GM12878 (cell line): Measurements from ENCODE around the gene TCF4. TPM values are rescaled to one million over a fixed set of nuclear protein-coding genes. Genes with fewer than 3 reads are reported as not detected.

Experiments used
- ATAC-seq: fragments of 200-7000 bp; cut with Tn5 transposase; 3 replicates; pipeline ENCODE4 v1.9.1; 2020; ENCODE audit warnings: mild to moderate bottlenecking, moderate library complexity
- BruUV-seq: library from RNA; stranded (reverse); fragments of 400-500 nt; replicated peaks from 2 replicates; lab custom pipeline; 2021; lab: Mats Ljungman, UMichigan
- CTCF ChIA-PET: fragments of 300-600 bp; sonication (Branson Sonifier 250); formaldehyde crosslinking; extraction: SDS; loops from one replicate; lab custom pipeline; 2021; ENCODE audit warnings: inconsistent platforms; lab: Yijun Ruan, JAX
- POLR2A ChIA-PET: fragments of 350-600 bp; formaldehyde crosslinking; extraction: SDS; loops from one replicate; lab custom pipeline; 2021; ENCODE audit warnings: inconsistent platforms; lab: Charles Lee
- RAD21 ChIA-PET: fragments of 300-600 bp; sonication (Branson Sonifier 250); formaldehyde crosslinking; loops from one replicate; lab custom pipeline; 2023; ENCODE audit warnings: antibody characterized with exemption; ENCODE audit not compliant: unreplicated experiment; lab: Charles Lee
- SMC1A ChIA-PET: fragments of 300-600 bp; sonication (Branson Sonifier 250); formaldehyde crosslinking; loops from one replicate; lab custom pipeline; 2023; ENCODE audit not compliant: unreplicated experiment, uncharacterized antibody; lab: Charles Lee
- DNase-seq: peaks from one replicate; pipeline ENCODE4 v3.0.0-alpha.2; 2011; ENCODE audit warnings: low read depth, low spot score
- FAIRE-seq: peaks from 3 replicates; lab custom pipeline; 2011; peaks lifted over from hg19 to GRCh38; lab: Jason Lieb, UNC
- H2AFZ ChIP-seq: 2 replicates; pipeline ENCODE4 v1.6.0; 2011; ENCODE audit warnings: low read depth, low read length, control low read depth; ENCODE audit not compliant: control insufficient read depth
- H3K27ac ChIP-seq: 2 replicates; pipeline ENCODE4 v1.5.1; 2011; ENCODE audit warnings: control low read depth; ENCODE audit not compliant: control insufficient read depth, insufficient read depth
- H3K27me3 ChIP-seq, 2 experiments: replicated peaks in 1 of 2; 2 replicates each; pipeline versions ENCODE4 v1.6.0 to v1.6.1; 2011; ENCODE audit warnings: low read length in 1 of 2; ENCODE audit not compliant: control insufficient read depth in 2 of 2, insufficient read depth in 2 of 2
- H3K36me3 ChIP-seq, 2 experiments: 2 replicates each; pipeline ENCODE4 v1.5.1; 2011; ENCODE audit warnings: low read length in 1 of 2; ENCODE audit not compliant: control insufficient read depth in 2 of 2, insufficient read depth in 2 of 2
- H3K4me1 ChIP-seq: 2 replicates; pipeline ENCODE4 v1.6.1; 2011; ENCODE audit warnings: mild to moderate bottlenecking, low read length, moderate library complexity, mixed read lengths; ENCODE audit not compliant: control insufficient read depth, insufficient read depth
- H3K4me2 ChIP-seq: 2 replicates; pipeline ENCODE4 v1.6.0; 2011; ENCODE audit warnings: control low read depth; ENCODE audit not compliant: control insufficient read depth, insufficient read depth
- H3K4me3 ChIP-seq: fragments of 200-600 bp; sonication (generic); 2 replicates; pipeline ENCODE4 v1.5.1; 2016
- H3K79me2 ChIP-seq: 2 replicates; pipeline ENCODE4 v1.6.0; 2011; ENCODE audit warnings: low read length; ENCODE audit not compliant: control insufficient read depth, insufficient read depth
- H3K9ac ChIP-seq: 2 replicates; pipeline ENCODE4 v1.8.0; 2011; ENCODE audit warnings: low read length, control low read depth, mixed read lengths; ENCODE audit not compliant: control insufficient read depth, insufficient read depth
- H3K9me3 ChIP-seq: replicated peaks from 3 replicates; pipeline ENCODE4 v1.5.1; 2011; ENCODE audit warnings: mild to moderate bottlenecking, low read length; ENCODE audit not compliant: control insufficient read depth, insufficient read depth
- H4K20me1 ChIP-seq: 2 replicates; pipeline ENCODE4 v1.6.0; 2011; ENCODE audit not compliant: control insufficient read depth, insufficient read depth
- ESRRA ChIP-seq: IDR thresholded peaks from 2 replicates; pipeline ENCODE4 v1.6.1; 2012; ENCODE audit warnings: mild to moderate bottlenecking, low read length, improper control_type of control experiment
- ETV6 ChIP-seq, 2 experiments: fragments of 450-650 bp in 1 of 2; IDR thresholded peaks in 1 of 2; conservative IDR thresholded peaks in 1 of 2; 2 replicates each; pipeline ENCODE4 v1.6.1; 2014; ENCODE audit warnings: antibody characterized with exemption in 1 of 2, borderline replicate concordance in 1 of 2, low read depth in 1 of 2, mild to moderate bottlenecking in 1 of 2, moderate library complexity in 1 of 2
- GABPA ChIP-seq: IDR thresholded peaks from 2 replicates; pipeline ENCODE4 v1.6.1; 2014; ENCODE audit warnings: antibody characterized with exemption, low read depth, mild to moderate bottlenecking, inconsistent platforms
- IRF5 ChIP-seq: fragments of 450-650 bp; IDR thresholded peaks from 2 replicates; pipeline ENCODE4 v1.6.1; 2017; ENCODE audit warnings: borderline replicate concordance
- MEF2B ChIP-seq: fragments of 450-650 bp; IDR thresholded peaks from 2 replicates; pipeline ENCODE4 v1.6.1; 2018; ENCODE audit warnings: mild to moderate bottlenecking, moderate library complexity; ENCODE audit not compliant: partially characterized antibody, poor library complexity, severe bottlenecking
- MXI1 ChIP-seq: fragments of 150-350 bp; IDR thresholded peaks from 2 replicates; pipeline ENCODE4 v1.6.1; 2011; ENCODE audit warnings: low read depth, mild to moderate bottlenecking, inconsistent platforms, low read length, improper control_type of control experiment
- NFYA ChIP-seq: IDR thresholded peaks from 2 replicates; pipeline ENCODE4 v1.6.1; 2011; ENCODE audit warnings: low read depth, mild to moderate bottlenecking, low read length, improper control_type of control experiment, borderline replicate concordance
- RFX5 ChIP-seq: IDR thresholded peaks from 2 replicates; pipeline ENCODE4 v1.6.1; 2011; ENCODE audit warnings: low read depth, low read length, improper control_type of control experiment
- SMAD1 ChIP-seq: fragments of 450-650 bp; IDR thresholded peaks from 2 replicates; pipeline ENCODE4 v1.6.1; 2018; ENCODE audit warnings: mild to moderate bottlenecking, low read depth; ENCODE audit not compliant: partially characterized antibody
- TAF1 ChIP-seq: IDR thresholded peaks from 2 replicates; pipeline ENCODE4 v1.6.1; 2011; ENCODE audit warnings: mild to moderate bottlenecking, low read depth, low read length, borderline replicate concordance
- YY1 ChIP-seq: IDR thresholded peaks from 2 replicates; pipeline ENCODE4 v1.6.1; 2011; ENCODE audit warnings: low read depth, mild to moderate bottlenecking, low read length
- ZBTB33 ChIP-seq: fragments of 450-650 bp; IDR thresholded peaks from 2 replicates; pipeline ENCODE4 v1.6.1; 2017; ENCODE audit warnings: mild to moderate bottlenecking
- WGBS: methylation state at CpG from one replicate; pipeline ENCODE4 v1.1.6; 2016; ENCODE audit warnings: low lambda C conversion rate; ENCODE audit not compliant: insufficient replicate concordance, insufficient coverage; ENCODE audit errors: missing lambda C conversion rate; 5-methylcytosine and 5-hydroxymethylcytosine counted together
- in situ Hi-C: fragments of 300-500 bp; cut with MboI; formaldehyde crosslinking; loops from 9 replicates; pipeline ENCODE4 v1.14.3; 2018; ENCODE audit warnings: mixed read lengths
- intact Hi-C: fragments of 100-400 bp; cut with micrococcal nuclease; formaldehyde crosslinking; loops from one replicate; pipeline ENCODE4 v1.14.2; 2022; ENCODE audit not compliant: unreplicated experiment
- polyA plus RNA-seq, 11 experiments: library from polyadenylated mRNA; depleted of rRNA in 4 of 11; unstranded in 6 of 11; stranded (reverse) in 5 of 11; fragments of >200 nt; fragmentation: Nextera tagmentation in 4 of 11; fragmentation: Illumina TruSeq in 1 of 11; extraction: Ambion mirVana in 4 of 11; extraction: Trizol in 1 of 11; gene quantifications; 1 replicate in 1 of 11; 2 replicates in 10 of 11; pipeline versions ENCODE4 v1.2.1 to v1.2.3, GENCODE V29; 2011 to 2016; ENCODE audit warnings: inconsistent platforms in 2 of 11, missing spikeins in 2 of 11, low read depth in 1 of 11
- total RNA-seq, 4 experiments: library from RNA; depleted of rRNA in 3 of 4; stranded (reverse); fragments of >200 nt in 3 of 4; fragmentation: Illumina TruSeq in 1 of 4; extraction: Trizol in 1 of 4; gene quantifications; 2 replicates each; pipeline versions ENCODE4 v1.2.1 to v1.2.3, GENCODE V29; 2013 to 2021
- TF ChIP-seq, protein P1 (sequence below): fragments of 450-650 bp; formaldehyde crosslinking; IDR thresholded peaks from 2 replicates; pipeline ENCODE4 v1.4.0; 2022; ENCODE audit warnings: mild to moderate bottlenecking, moderate library complexity

The TCF4 gene
- total and polyA plus RNA-seq, 10 of the 15 experiments (the other 5 are each of a cell fraction or from before 2014, with no cell fraction given), result 15.2 to 94.0 (median 31.5) TPM

- POLR2A ChIA-PET, result no interaction called here
- CTCF ChIA-PET, result no interaction called here
- Histone ChIP-seq H3K4me3 (no peak overlapping the region), H3K4me1 (no peaks in the 10 kb centered on the region), H3K9ac (no peak overlapping the region), H3K27me3 (no peaks in the 10 kb centered on the region; a peak in 2 of 4 replicates), H3K36me3 (no peaks in the 10 kb centered on the region), H2AFZ (no peak overlapping the region), H3K79me2 (no peaks in the 10 kb centered on the region), H3K9me3 (no peaks in the 10 kb centered on the region), H3K4me2 (no peak overlapping the region), H4K20me1 (no peaks in the 10 kb centered on the region), H3K27ac (no peak overlapping the region)
- SMC1A ChIA-PET, result no interaction called here
- intact Hi-C loops (no loop called here), in situ Hi-C loops (no loop called here)
- BruUV-seq, result no TSS peak
- RAD21 ChIA-PET, result no interaction called here
- DNase-seq (no peak), FAIRE-seq (no peak), ATAC-seq (no peak)
- no peak for TF ChIP-seq IRF5
- TF ChIP-seq ESRRA, result no peak
- TF ChIP-seq MXI1, result no peak
- TF ChIP-seq TAF1, result no peak
- no peak for TF ChIP-seq ETV6 (conservative IDR thresholded peaks at IDR 0.05 in 1 of 2, IDR thresholded peaks at IDR 0.05 in 1 of 2; ENCODE audit: borderline replicate concordance in 1 of 2, low read depth in 1 of 2)
- TF ChIP-seq ZBTB33, result no peak
- TF ChIP-seq NFYA, result no peak
- no peak for TF ChIP-seq MEF2B
- TF ChIP-seq GABPA, result no peak
- no peak for TF ChIP-seq RFX5
- TF ChIP-seq YY1, result no peak
- no peak for TF ChIP-seq SMAD1
- TF ChIP-seq, protein P1, sequence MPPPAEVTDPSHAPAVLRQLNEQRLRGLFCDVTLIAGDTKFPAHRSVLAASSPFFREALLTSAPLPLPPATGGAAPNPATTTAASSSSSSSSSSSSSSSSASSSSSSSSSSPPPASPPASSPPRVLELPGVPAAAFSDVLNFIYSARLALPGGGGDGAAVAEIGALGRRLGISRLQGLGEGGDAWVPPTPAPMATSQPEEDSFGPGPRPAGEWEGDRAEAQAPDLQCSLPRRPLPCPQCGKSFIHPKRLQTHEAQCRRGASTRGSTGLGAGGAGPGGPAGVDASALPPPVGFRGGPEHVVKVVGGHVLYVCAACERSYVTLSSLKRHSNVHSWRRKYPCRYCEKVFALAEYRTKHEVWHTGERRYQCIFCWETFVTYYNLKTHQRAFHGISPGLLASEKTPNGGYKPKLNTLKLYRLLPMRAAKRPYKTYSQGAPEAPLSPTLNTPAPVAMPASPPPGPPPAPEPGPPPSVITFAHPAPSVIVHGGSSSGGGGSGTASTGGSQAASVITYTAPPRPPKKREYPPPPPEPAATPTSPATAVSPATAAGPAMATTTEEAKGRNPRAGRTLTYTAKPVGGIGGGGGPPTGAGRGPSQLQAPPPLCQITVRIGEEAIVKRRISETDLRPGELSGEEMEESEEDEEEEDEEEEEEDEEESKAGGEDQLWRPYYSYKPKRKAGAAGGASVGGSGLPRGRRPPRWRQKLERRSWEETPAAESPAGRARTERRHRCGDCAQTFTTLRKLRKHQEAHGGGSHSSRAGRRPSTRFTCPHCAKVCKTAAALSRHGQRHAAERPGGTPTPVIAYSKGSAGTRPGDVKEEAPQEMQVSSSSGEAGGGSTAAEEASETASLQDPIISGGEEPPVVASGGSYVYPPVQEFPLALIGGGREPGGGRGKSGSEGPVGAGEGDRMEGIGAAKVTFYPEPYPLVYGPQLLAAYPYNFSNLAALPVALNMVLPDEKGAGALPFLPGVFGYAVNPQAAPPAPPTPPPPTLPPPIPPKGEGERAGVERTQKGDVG (CRISPR knock-in tag), result no peak
- WGBS, result 77% methylated on average over 3 of the region's 3 CpGs
These were observed 140.3 kb downstream of the TCF4 start for GRCh38 chr18:55447672-55448018.
